HEK293T (cell line): Measurements from ENCODE around the gene HOXC6.

Experiments used
- CTCF ChIA-PET: fragments of 350-600 bp; formaldehyde crosslinking; extraction: SDS; loops from one replicate; lab custom pipeline; 2021; ENCODE audit warnings: antibody characterized with exemption, inconsistent platforms; lab: Yijun Ruan, JAX
- POLR2A ChIA-PET: fragments of 350-600 bp; formaldehyde crosslinking; extraction: SDS; loops from one replicate; lab custom pipeline; 2020; ENCODE audit warnings: antibody characterized with exemption, inconsistent platforms; lab: Yijun Ruan, JAX
- DNase-seq: peaks from one replicate; pipeline ENCODE4 v3.0.0; 2012; ENCODE audit warnings: mixed read lengths; ENCODE audit errors: extremely low spot score
- ARNT ChIP-seq: fragments of 450-650 bp; IDR thresholded peaks from 2 replicates; pipeline ENCODE4 v1.6.1; 2017; ENCODE audit warnings: mild to moderate bottlenecking
- BHLHE40 ChIP-seq: fragments of 450-650 bp; IDR thresholded peaks from 2 replicates; pipeline ENCODE4 v1.6.1; 2016; ENCODE audit warnings: mild to moderate bottlenecking, moderate library complexity, borderline replicate concordance
- CTBP1 ChIP-seq: fragments of 450-650 bp; IDR thresholded peaks from 2 replicates; pipeline ENCODE4 v1.6.1; 2016; ENCODE audit warnings: borderline replicate concordance
- ELF4 ChIP-seq: fragments of 450-650 bp; IDR thresholded peaks from 2 replicates; pipeline ENCODE4 v1.6.1; 2017; ENCODE audit warnings: antibody characterized with exemption
- FOXA1 ChIP-seq: fragments of 450-650 bp; IDR thresholded peaks from 2 replicates; pipeline ENCODE4 v1.6.1; 2016; ENCODE audit warnings: mild to moderate bottlenecking
- FOXK2 ChIP-seq: fragments of 450-650 bp; IDR thresholded peaks from 2 replicates; pipeline ENCODE4 v1.6.1; 2016; ENCODE audit warnings: mild to moderate bottlenecking
- FOXM1 ChIP-seq: fragments of 450-650 bp; IDR thresholded peaks from 2 replicates; pipeline ENCODE4 v1.6.1; 2017; ENCODE audit warnings: mild to moderate bottlenecking, borderline replicate concordance
- HDGF ChIP-seq: fragments of 450-650 bp; IDR thresholded peaks from 2 replicates; pipeline ENCODE4 v1.6.1; 2017; ENCODE audit warnings: antibody characterized with exemption, borderline replicate concordance
- L3MBTL2 ChIP-seq: fragments of 450-650 bp; conservative IDR thresholded peaks from 2 replicates; pipeline ENCODE4 v1.6.1; 2016; ENCODE audit warnings: mild to moderate bottlenecking
- LEF1 ChIP-seq: fragments of 450-650 bp; IDR thresholded peaks from 2 replicates; pipeline ENCODE4 v1.6.1; 2017; ENCODE audit warnings: mild to moderate bottlenecking, borderline replicate concordance
- NFRKB ChIP-seq: fragments of 450-650 bp; IDR thresholded peaks from 2 replicates; pipeline ENCODE4 v1.6.1; 2016; ENCODE audit warnings: mild to moderate bottlenecking, moderate library complexity
- PKNOX1 ChIP-seq: fragments of 450-650 bp; IDR thresholded peaks from 2 replicates; pipeline ENCODE4 v1.6.1; 2016
- SP1 ChIP-seq: fragments of 450-650 bp; IDR thresholded peaks from 2 replicates; pipeline ENCODE4 v1.6.1; 2017
- SUZ12 ChIP-seq: fragments of 450-650 bp; IDR thresholded peaks from 2 replicates; pipeline ENCODE4 v1.6.1; 2016; ENCODE audit warnings: mild to moderate bottlenecking
- TARDBP ChIP-seq: fragments of 450-650 bp; IDR thresholded peaks from 2 replicates; pipeline ENCODE4 v1.6.1; 2016
- ZNF384 ChIP-seq: fragments of 450-650 bp; IDR thresholded peaks from 2 replicates; pipeline ENCODE4 v1.6.1; 2016

HOXC6 gene

DNA sequence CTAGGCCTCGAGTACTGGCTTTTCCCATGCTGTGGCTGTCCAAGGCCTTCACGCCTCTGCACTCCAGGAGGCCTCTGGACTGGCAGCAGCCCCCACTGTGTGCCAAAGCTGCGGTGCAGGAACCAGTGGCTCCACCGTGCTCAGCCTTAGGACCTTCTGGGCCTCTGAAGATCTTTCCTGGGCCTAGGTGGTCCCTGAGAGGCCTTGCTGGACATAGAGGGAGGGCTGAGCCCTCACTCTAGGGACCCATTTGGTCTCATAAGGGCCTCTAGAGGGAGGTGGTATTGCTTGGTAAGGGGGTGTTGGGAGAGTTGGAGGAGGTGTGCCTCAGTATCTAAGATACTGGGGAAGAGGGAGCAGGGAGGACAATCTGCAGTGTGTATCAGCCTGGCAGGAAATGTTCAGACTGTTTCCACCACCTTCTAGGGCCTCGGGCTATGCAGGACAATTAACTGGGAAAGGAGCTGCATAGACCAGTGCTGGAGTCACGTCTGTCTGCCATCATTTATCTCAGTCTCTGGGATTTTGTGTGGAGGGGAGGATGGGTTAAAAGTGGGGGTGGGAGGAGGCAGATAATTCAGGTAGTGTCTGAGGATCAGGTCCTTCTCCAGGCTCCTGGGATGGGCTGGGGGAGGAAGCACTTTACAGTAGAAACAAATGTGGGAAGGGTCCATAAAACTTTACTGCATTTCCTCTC lies 7.5 kb downstream of the HOXC6 start:
- TF ChIP-seq NFRKB (no peak), FOXK2 (no peak), HDGF (peak; percentile 50; the same call in 1 of the 2 replicates), L3MBTL2 (peak; percentile 87), PKNOX1 (0 out of 2 replicates have a peak, but pooled peaks have one; percentile 20)
- POLR2A ChIA-PET: interaction anchor here (1.0 to 8.0 kb wide), 7 partner anchors 17 to 159 kb away, joined by 5 to 117 read pairs (median 7); partner anchors contain the start of genes HOXC4, HOXC8 and HOXC9
- CTCF ChIA-PET: interaction anchor here (0.5 to 1.3 kb wide), 7 partner anchors 12 to 171 kb away, joined by 3 to 5 read pairs (median 3); no protein-coding TSS in a partner anchor
- no peak for DNase-seq

DNA sequence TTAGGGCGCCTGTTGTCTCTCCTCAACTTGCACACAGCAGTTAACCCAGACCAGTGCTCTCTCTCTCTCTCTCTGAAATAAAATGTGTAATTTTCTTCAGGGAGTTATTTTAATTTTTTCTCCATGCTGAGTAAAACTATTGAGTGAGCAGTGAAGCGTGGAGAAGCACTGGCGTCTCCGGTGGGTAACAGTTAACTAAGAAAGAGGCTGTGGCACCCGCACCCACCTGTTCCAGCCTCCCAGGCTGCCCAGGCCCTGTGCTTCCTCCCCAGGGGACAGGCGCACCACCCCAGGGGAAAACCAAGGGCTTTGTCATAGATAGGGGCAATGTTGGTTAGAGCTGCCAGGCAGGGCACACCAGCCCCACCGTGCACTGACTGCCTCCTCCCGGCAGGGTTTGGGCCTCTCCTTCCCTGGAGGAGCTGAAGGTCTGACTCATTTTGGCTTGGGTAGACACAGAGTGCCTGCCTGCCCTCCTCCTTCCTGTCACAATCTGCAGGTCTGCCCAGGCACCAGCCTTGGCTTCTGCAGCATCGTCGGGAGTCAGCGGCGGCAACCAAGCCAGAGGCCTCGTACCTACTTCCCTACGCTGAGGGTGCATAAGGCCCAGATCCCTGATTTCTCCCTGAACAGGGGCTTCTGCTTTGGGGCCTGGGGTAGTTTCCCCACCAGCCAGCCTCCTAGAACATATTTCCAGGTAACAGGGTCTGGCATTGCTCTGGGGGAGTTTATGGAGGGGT lies 8.6 kb downstream of the HOXC6 start:
- CTCF ChIA-PET: interaction anchor here (0.7 to 1.7 kb wide), 6 partner anchors 50 to 170 kb away, joined by 3 to 6 read pairs (median 4); partner anchors contain the start of gene HOXC10
- no peak for TF ChIP-seq LEF1
- TF ChIP-seq SP1: no peak
- TF ChIP-seq ELF4: no peak
- TF ChIP-seq TARDBP: no peak
- TF ChIP-seq HDGF: no peak
- no peak for TF ChIP-seq L3MBTL2
- no peak for TF ChIP-seq BHLHE40
- TF ChIP-seq NFRKB: no peak
- no peak for TF ChIP-seq ZNF384
- no peak for TF ChIP-seq FOXK2
- no peak for TF ChIP-seq FOXM1
- no peak for TF ChIP-seq ARNT
- TF ChIP-seq SUZ12: no peak
- DNase-seq: no peak
- POLR2A ChIA-PET: interaction anchor here (0.6 to 8.0 kb wide), 13 partner anchors 15 to 265 kb away, joined by 3 to 117 read pairs (median 8); partner anchors contain the start of genes HOXC4, HOXC8 and HOXC9

- no peak for DNase-seq
- TF ChIP-seq ELF4 (no peak), CTBP1 (peak; percentile 94), L3MBTL2 (peak; percentile 65), FOXA1 (no peak), BHLHE40 (no peak), FOXM1 (no peak), LEF1 (no peak; the same call in 1 of the 2 replicates), SUZ12 (no peak), PKNOX1 (peak; percentile 96), HDGF (no peak), NFRKB (no peak), FOXK2 (no peak), ARNT (no peak), SP1 (no peak), ZNF384 (no peak), TARDBP (no peak)
- ChIA-PET CTCF (interaction anchor here (1.0 to 2.2 kb wide), 9 partner anchors 13 to 170 kb away, joined by 3 to 13 read pairs (median 5); partner anchors contain the start of gene HOXC10), POLR2A (interaction anchor here (0.6 to 8.0 kb wide), 28 partner anchors 9 to 264 kb away, joined by 3 to 117 read pairs (median 4); partner anchors contain the start of genes CBX5, HNRNPA1, HOXC4 and HOXC6)
These were observed 9.4 kb downstream of the HOXC6 start for GRCh38 chr12:54037360-54038283.

DNA sequence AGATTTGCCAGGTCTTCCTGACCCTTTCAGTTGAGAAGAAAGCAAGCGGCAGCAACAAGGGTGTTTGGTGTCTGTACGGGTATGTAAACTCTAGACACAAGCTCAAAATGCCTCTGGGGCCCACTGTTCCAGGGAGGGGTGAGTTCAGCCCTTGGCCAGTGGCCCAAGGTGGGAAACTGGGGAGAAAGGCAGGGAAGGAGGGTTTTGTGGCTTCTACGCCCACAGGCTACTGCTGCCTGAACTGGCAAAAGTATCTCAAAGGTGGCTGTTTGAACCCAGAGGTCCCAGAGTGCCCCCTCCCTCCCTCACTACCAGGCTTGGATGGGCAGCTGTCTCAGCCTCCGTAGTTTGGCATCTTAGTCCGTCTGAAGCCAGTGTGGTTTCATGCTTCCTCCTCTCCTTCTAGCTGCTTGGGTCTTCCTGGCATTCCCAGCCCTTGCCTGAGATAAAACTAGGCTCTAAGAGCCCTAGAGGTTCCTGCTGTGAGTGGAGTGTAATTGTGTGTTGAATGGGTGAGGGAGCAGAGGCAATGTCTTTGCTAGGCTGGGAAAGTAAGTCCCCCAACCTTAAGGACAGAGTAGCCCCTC lies 10.1 kb downstream of the HOXC6 start:
- TF ChIP-seq FOXK2 (no peak), FOXA1 (no peak), ELF4 (no peak), FOXM1 (no peak), LEF1 (no peak), TARDBP (no peak), HDGF (no peak), SP1 (no peak), NFRKB (no peak), ZNF384 (no peak), L3MBTL2 (no peak), SUZ12 (no peak), BHLHE40 (no peak), CTBP1 (no peak), ARNT (no peak)
- no peak for DNase-seq
- POLR2A ChIA-PET: interaction anchor here (0.6 to 8.0 kb wide), 24 partner anchors 9 to 241 kb away, joined by 3 to 117 read pairs (median 4); partner anchors contain the start of genes CBX5, HNRNPA1, HOXC4 and HOXC6
- CTCF ChIA-PET: interaction anchor here (1.1 to 2.2 kb wide), 8 partner anchors 12 to 169 kb away, joined by 3 to 13 read pairs (median 6); partner anchors contain the start of gene HOXC10
